ENCODE measurements around the gene CCDC73. TPM values are rescaled to one million over a fixed set of nuclear protein-coding genes. Genes with fewer than 3 reads are reported as not detected.
"Not testable (repeated sequence)": the region's sequence is repeated elsewhere in the genome, so short reads cannot be mapped to it uniquely, and the experiment has no call there.

CCDC73 gene
- total and polyA plus RNA-seq, 11 donors = 0.01 TPM; not detected in 10

DNA sequence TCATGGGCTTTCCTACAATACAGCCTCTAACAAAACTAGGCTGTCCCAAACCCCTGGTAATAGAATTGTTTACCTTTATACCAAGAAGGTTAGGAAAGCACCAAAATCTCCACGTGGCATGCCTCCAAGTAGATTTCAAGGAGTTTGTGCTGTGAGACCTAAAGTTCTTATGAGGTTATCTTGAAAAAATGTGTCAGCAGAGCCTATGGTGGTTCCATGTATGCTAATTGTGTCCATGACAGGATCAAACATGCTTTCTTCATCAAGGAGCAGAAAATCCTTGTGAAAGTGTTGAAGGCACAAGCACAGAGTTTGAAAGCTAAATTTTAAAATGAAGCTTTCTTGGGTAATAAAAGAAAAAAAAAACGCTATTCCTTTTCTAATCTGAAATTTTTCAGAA, 36.2 kb downstream of the CCDC73 start:
- WGBS, 4 donors = 50 to 56% (median 55%) methylated on average over 2 of the region's 2 CpGs
- intact Hi-C loops (cut with DNase I) = no loop called here
- no peak for ATAC-seq

DNA sequence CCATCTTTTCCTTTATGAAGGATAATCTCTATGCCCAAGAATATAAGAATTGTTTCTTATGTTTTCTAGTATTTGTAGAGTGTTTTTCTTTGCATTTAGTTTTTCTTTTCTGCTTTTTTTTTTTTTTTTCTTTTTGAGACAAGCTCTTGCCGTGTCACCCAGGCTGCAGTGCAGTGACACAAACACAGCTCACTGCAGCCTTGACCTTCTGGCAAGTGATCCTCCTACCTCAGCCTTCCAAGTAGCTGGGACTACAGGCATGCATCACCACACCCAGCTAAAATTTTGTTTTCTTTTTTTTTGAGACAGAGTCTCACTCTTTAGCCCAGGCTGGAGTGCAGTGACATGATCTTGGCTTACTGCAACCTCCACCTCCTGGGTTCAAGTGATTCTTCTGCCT, 41.3 kb downstream of the CCDC73 start:
- H3K4me3 ChIP-seq; H3K4me1 ChIP-seq; intact Hi-C loops (cut with DNase I); DNase-seq; H3K27ac ChIP-seq; H3K9me3 ChIP-seq; H3K36me3 ChIP-seq; H3K27me3 ChIP-seq; ATAC-seq: not testable (repeated sequence)
- WGBS, 4 donors = 74 to 88% (median 78%) methylated on average over 1 of the region's 1 CpG

More for the DNA sequence above, 36.2 kb downstream of the CCDC73 start:
- Histone ChIP-seq H3K9me3 (peaks cover 0 to 6% (median 0%) of the 10 kb centered on the region in 12 donors), H3K27ac (no peak overlapping the region), H3K4me3 (no peak overlapping the region), H3K27me3 (peaks cover 0 to 5% (median 0%) of the 10 kb centered on the region in 9 donors), H3K4me1 (no peaks in the 10 kb centered on the region), H3K36me3 (no peaks in the 10 kb centered on the region)
- no peak for TF ChIP-seq CTCF (IDR thresholded peaks at IDR 0.05)
- TF ChIP-seq POLR2A (IDR thresholded peaks at IDR 0.05) = no peak
- no peak for DNase-seq

- intact Hi-C loops (cut with DNase I) = no loop called here
- no peaks in the 10 kb centered on the region for H3K4me1 ChIP-seq
- no peak for DNase-seq
- H3K9me3 ChIP-seq = peaks cover 0 to 17% (median 0%) of the 10 kb centered on the region in 12 donors
- no peak for ATAC-seq
- no peaks in the 10 kb centered on the region for H3K36me3 ChIP-seq
- H3K27ac ChIP-seq = no peak overlapping the region
- no peak for TF ChIP-seq CTCF (IDR thresholded peaks at IDR 0.05)
- no peak for TF ChIP-seq POLR2A (IDR thresholded peaks at IDR 0.05)
- H3K27me3 ChIP-seq = no peaks in the 10 kb centered on the region
- no peak overlapping the region for H3K4me3 ChIP-seq
- 88 to 94% (median 91%) methylated on average over 2 of the region's 2 CpGs for WGBS, 4 donors
These were observed 42.5 kb downstream of the CCDC73 start for GRCh38 chr11:32752001-32752400.

DNA sequence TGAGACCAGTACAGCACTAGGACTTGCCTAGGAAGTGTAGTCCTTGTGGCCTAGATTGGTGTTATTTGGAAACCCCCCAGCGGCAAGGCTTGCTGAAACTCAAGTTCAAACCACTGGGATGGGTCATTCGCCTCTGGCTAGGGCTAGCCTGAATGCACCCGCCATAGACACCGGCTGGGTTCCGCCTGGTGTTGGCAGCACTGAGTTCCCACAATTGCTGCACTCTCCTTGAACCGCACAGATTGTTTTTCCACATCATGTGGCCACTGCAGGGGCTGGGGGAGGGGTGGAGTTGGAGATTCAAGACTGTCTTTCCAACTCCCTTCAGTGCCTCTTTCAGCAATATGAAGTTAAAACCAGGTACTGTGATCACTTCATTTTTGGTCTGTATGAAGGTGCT, 43.1 kb downstream of the CCDC73 start:
- H3K4me1 ChIP-seq = no peaks in the 10 kb centered on the region
- H3K27me3 ChIP-seq = no peaks in the 10 kb centered on the region
- ATAC-seq (no peak), DNase-seq (no peak)
- no peaks in the 10 kb centered on the region for H3K36me3 ChIP-seq
- peaks cover 0 to 22% (median 0%) of the 10 kb centered on the region in 12 donors for H3K9me3 ChIP-seq
- 79 to 92% (median 88%) methylated on average over 3 to 6 of the region's 6 CpGs for WGBS, 4 donors
- TF ChIP-seq CTCF (IDR thresholded peaks at IDR 0.05) (no peak), POLR2A (IDR thresholded peaks at IDR 0.05) (no peak)
- no peak overlapping the region for H3K4me3 ChIP-seq
- no peak overlapping the region for H3K27ac ChIP-seq
- intact Hi-C loops (cut with DNase I) = no loop called here

GRCh38 chr11:32729976-32730375, 64.5 kb downstream of the CCDC73 start:
- no peak for TF ChIP-seq POLR2A (IDR thresholded peaks at IDR 0.05)
- TF ChIP-seq CTCF (IDR thresholded peaks at IDR 0.05) = no peak
- Histone ChIP-seq H3K9me3 (peaks cover 0 to 15% (median 2%) of the 10 kb centered on the region in 12 donors), H3K4me3 (no peak overlapping the region), H3K27me3 (no peaks in the 10 kb centered on the region), H3K27ac (no peak overlapping the region), H3K36me3 (no peaks in the 10 kb centered on the region), H3K4me1 (no peaks in the 10 kb centered on the region)
- 81 to 90% (median 88%) methylated on average over 1 of the region's 1 CpG for WGBS, 4 donors
- ATAC-seq = no peak
- DNase-seq = no peak
- intact Hi-C loops (cut with DNase I) = no loop called here
